Loucy (cell line): ENCODE measurements around the gene SPDYE2.
"Not testable (repeated sequence)": the region's sequence is repeated elsewhere in the genome, so short reads cannot be mapped to it uniquely, and the experiment has no call there.

Source experiments
- EZH2phosphoT487 ChIP-seq: fragments of 200-600 bp; IDR thresholded peaks from 2 replicates; pipeline ENCODE4 v1.6.1; 2018; ENCODE audit warnings: antibody characterized with exemption, mild to moderate bottlenecking, moderate library complexity, borderline replicate concordance
- TF ChIP-seq, protein P1 (sequence below): fragments of 200-600 bp; sonication (generic); conservative IDR thresholded peaks from 2 replicates; pipeline ENCODE4 v1.5.1; 2014; ENCODE audit warnings: mild to moderate bottlenecking, antibody characterized with exemption, low read length

DNA sequence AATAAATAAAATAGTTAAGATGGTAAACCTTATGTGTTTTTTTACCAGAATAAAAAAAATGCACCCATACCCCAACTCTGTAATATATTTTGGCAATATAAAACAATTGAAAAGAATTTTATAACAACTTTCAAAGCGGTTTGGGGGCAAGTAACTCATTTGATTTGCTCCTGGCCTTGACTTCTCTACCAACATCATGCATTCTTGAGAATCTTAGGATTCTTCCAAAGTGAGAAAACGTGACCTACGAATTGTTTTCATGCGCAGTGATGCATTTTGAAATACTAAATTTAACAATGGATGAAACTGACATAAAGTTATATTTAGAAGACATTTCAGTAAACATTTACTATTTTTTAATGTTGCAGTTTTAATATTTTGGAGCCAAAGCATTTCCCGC, 30.2 kb upstream of the SPDYE2 start:
- TF ChIP-seq, protein P1, sequence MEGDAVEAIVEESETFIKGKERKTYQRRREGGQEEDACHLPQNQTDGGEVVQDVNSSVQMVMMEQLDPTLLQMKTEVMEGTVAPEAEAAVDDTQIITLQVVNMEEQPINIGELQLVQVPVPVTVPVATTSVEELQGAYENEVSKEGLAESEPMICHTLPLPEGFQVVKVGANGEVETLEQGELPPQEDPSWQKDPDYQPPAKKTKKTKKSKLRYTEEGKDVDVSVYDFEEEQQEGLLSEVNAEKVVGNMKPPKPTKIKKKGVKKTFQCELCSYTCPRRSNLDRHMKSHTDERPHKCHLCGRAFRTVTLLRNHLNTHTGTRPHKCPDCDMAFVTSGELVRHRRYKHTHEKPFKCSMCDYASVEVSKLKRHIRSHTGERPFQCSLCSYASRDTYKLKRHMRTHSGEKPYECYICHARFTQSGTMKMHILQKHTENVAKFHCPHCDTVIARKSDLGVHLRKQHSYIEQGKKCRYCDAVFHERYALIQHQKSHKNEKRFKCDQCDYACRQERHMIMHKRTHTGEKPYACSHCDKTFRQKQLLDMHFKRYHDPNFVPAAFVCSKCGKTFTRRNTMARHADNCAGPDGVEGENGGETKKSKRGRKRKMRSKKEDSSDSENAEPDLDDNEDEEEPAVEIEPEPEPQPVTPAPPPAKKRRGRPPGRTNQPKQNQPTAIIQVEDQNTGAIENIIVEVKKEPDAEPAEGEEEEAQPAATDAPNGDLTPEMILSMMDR: not testable (repeated sequence)
- TF ChIP-seq EZH2phosphoT487: not testable (repeated sequence)
